ENCODE measurements around the gene NCR2.
"Not testable (repeated sequence)": the region's sequence is repeated elsewhere in the genome, so short reads cannot be mapped to it uniquely, and the experiment has no call there.

The NCR2 gene

GRCh38 chr6:41335296-41335695 lies at the start of gene NCR2:
Gene NCR2, plus strand, starts transcription at chr6:41335608. Its CDS starts 269 bp downstream, at chr6:41335877.
- Histone ChIP-seq H3K4me2 (peak within 1 kb of the TSS; percentile 90), H4K20me1 (no peaks in the 10 kb centered on the region), H3K27me3 (no peaks in the 10 kb centered on the region), H3K4me3 (no peak within 1 kb of the TSS), H3K27ac (no peak within 1 kb of the TSS), H3K4me1 (peaks cover 57% of the 10 kb centered on the region), H3K36me3 (no peaks in the 10 kb centered on the region), H3K9me3 (no peaks in the 10 kb centered on the region), H3K9ac (no peak within 1 kb of the TSS)
- TF ChIP-seq Cebpa-rat (IDR thresholded peaks at IDR 0.05): no peak

- TF ChIP-seq Cebpa-rat (IDR thresholded peaks at IDR 0.05): no peak
- no peak within 1 kb of the TSS for H3K4me3 ChIP-seq
- H3K9me3 ChIP-seq: no peaks in the 10 kb centered on the region
- H4K20me1 ChIP-seq: no peaks in the 10 kb centered on the region
- no peak within 1 kb of the TSS for H3K27ac ChIP-seq
- H3K4me1 ChIP-seq: no peaks in the 10 kb centered on the region
- H3K9ac ChIP-seq: no peak within 1 kb of the TSS
- H3K27me3 ChIP-seq: no peaks in the 10 kb centered on the region
- H3K36me3 ChIP-seq: no peaks in the 10 kb centered on the region
- no peak within 1 kb of the TSS for H3K4me2 ChIP-seq
Observed at GRCh38 chr6:41286544-41287346, 48.7 kb upstream of the NCR2 start, which contains the start of gene TREM1. Gene TREM1, minus strand, starts transcription at chr6:41286682. Its CDS starts 27 bp downstream, at chr6:41286655.

- Histone ChIP-seq H3K4me1 (no peaks in the 10 kb centered on the region), H3K4me2 (no peak overlapping the region)
Observed at GRCh38 chr6:41288030-41288753, 47.2 kb upstream of the NCR2 start.

GRCh38 chr6:41288754-41289129 lies 46.7 kb upstream of the NCR2 start:
- no peak overlapping the region for H3K27ac ChIP-seq
- no peaks in the 10 kb centered on the region for H4K20me1 ChIP-seq
- no peak overlapping the region for H3K4me2 ChIP-seq
- no peak for TF ChIP-seq Cebpa-rat (IDR thresholded peaks at IDR 0.05)
- H3K36me3 ChIP-seq: no peaks in the 10 kb centered on the region
- no peak overlapping the region for H3K4me3 ChIP-seq
- H3K9ac ChIP-seq: no peak overlapping the region
- H3K9me3 ChIP-seq: no peaks in the 10 kb centered on the region
- no peaks in the 10 kb centered on the region for H3K27me3 ChIP-seq
- no peaks in the 10 kb centered on the region for H3K4me1 ChIP-seq

More at GRCh38 chr6:41288030-41288753, 47.2 kb upstream of the NCR2 start:
- no peak overlapping the region for H3K9ac ChIP-seq
- no peaks in the 10 kb centered on the region for H3K27me3 ChIP-seq
- no peaks in the 10 kb centered on the region for H3K9me3 ChIP-seq
- no peak overlapping the region for H3K27ac ChIP-seq
- H3K4me3 ChIP-seq: no peak overlapping the region
- no peak for TF ChIP-seq Cebpa-rat (IDR thresholded peaks at IDR 0.05)
- no peaks in the 10 kb centered on the region for H4K20me1 ChIP-seq
- H3K36me3 ChIP-seq: no peaks in the 10 kb centered on the region

- Histone ChIP-seq H3K4me1 (peaks cover 7% of the 10 kb centered on the region; the same call in 1 of the 2 replicates), H3K27me3 (no peaks in the 10 kb centered on the region), H3K4me2 (no peak overlapping the region), H3K27ac (no peak overlapping the region), H3K36me3 (no peaks in the 10 kb centered on the region), H3K9ac (no peak overlapping the region), H3K4me3 (no peak overlapping the region), H3K9me3 (no peaks in the 10 kb centered on the region), H4K20me1 (no peaks in the 10 kb centered on the region)
- no peak for TF ChIP-seq Cebpa-rat (IDR thresholded peaks at IDR 0.05)
Observed at GRCh38 chr6:41289815-41290214, 45.6 kb upstream of the NCR2 start.

- no peak overlapping the region for H3K4me3 ChIP-seq
- H4K20me1 ChIP-seq: no peaks in the 10 kb centered on the region
- H3K9ac ChIP-seq: no peak overlapping the region
- peaks cover 7% of the 10 kb centered on the region for H3K9me3 ChIP-seq
- H3K4me2 ChIP-seq: no peak overlapping the region
- TF ChIP-seq Cebpa-rat (IDR thresholded peaks at IDR 0.05): no peak
- H3K27ac ChIP-seq: no peak overlapping the region
- H3K27me3 ChIP-seq: no peaks in the 10 kb centered on the region
- H3K36me3 ChIP-seq: no peaks in the 10 kb centered on the region
- peaks cover 7% of the 10 kb centered on the region; the same call in 1 of the 2 replicates for H3K4me1 ChIP-seq
Observed at GRCh38 chr6:41291717-41292116, 43.7 kb upstream of the NCR2 start.

- H4K20me1 ChIP-seq: no peaks in the 10 kb centered on the region
- no peak for TF ChIP-seq Cebpa-rat (IDR thresholded peaks at IDR 0.05)
- H3K4me2 ChIP-seq: peak overlapping the region; percentile 36; the same call in 1 of the 2 replicates
- no peak overlapping the region for H3K27ac ChIP-seq
- H3K9me3 ChIP-seq: peaks cover 15% of the 10 kb centered on the region
- peaks cover 20% of the 10 kb centered on the region for H3K4me1 ChIP-seq
- no peak overlapping the region for H3K4me3 ChIP-seq
- no peaks in the 10 kb centered on the region for H3K27me3 ChIP-seq
- no peak overlapping the region for H3K9ac ChIP-seq
- H3K36me3 ChIP-seq: no peaks in the 10 kb centered on the region
Observed at GRCh38 chr6:41294214-41294872, 41.1 kb upstream of the NCR2 start.

- Histone ChIP-seq H3K9me3 (peaks cover 26% of the 10 kb centered on the region), H3K4me1 (peaks cover 27% of the 10 kb centered on the region)
- not testable (repeated sequence) for H4K20me1 ChIP-seq, H3K4me3 ChIP-seq, H3K36me3 ChIP-seq, H3K27ac ChIP-seq, H3K9ac ChIP-seq, H3K27me3 ChIP-seq, H3K4me2 ChIP-seq
Observed at GRCh38 chr6:41297248-41297647, 38.2 kb upstream of the NCR2 start.

- no peak overlapping the region for H3K27ac ChIP-seq
- peaks cover 26% of the 10 kb centered on the region for H3K4me1 ChIP-seq
- no peak overlapping the region for H3K4me3 ChIP-seq
- no peak for TF ChIP-seq Cebpa-rat (IDR thresholded peaks at IDR 0.05)
- no peak overlapping the region for H3K9ac ChIP-seq
- no peaks in the 10 kb centered on the region for H3K27me3 ChIP-seq
- H3K36me3 ChIP-seq: no peaks in the 10 kb centered on the region
- H3K4me2 ChIP-seq: peak overlapping the region; percentile 55
- H4K20me1 ChIP-seq: no peaks in the 10 kb centered on the region
- peaks cover 26% of the 10 kb centered on the region for H3K9me3 ChIP-seq
Observed at GRCh38 chr6:41298785-41299502, 36.5 kb upstream of the NCR2 start.
